H1 (cell line): ENCODE measurements around the gene SOST. TPM values are rescaled to one million over a fixed set of nuclear protein-coding genes. Genes with fewer than 3 reads are reported as not detected.

ENCODE experiments used
- CTCF ChIA-PET: fragments of 300-600 bp; sonication (Branson Sonifier 250); formaldehyde crosslinking; loops from one replicate; lab custom pipeline; 2021; ENCODE audit not compliant: partially characterized antibody; lab: Charles Lee
- POLR2A ChIA-PET: fragments of 300-600 bp; sonication (Branson Sonifier 250); formaldehyde crosslinking; loops from one replicate; lab custom pipeline; 2021; ENCODE audit warnings: inconsistent platforms; ENCODE audit not compliant: partially characterized antibody; lab: Charles Lee
- DNase-seq, 2 experiments: peaks; one replicate each; pipeline versions ENCODE4 v3.0.0 to v3.0.0-alpha.2; 2010 to 2022; ENCODE audit warnings: low spot score in 2 of 2, low read depth in 1 of 2, mixed read lengths in 1 of 2
- FAIRE-seq: peaks from 2 replicates; lab custom pipeline; 2011; peaks lifted over from hg19 to GRCh38; lab: Jason Lieb, UNC
- H2AFZ ChIP-seq: 2 replicates; pipeline ENCODE4 v1.8.1; 2012; ENCODE audit warnings: low read length, inconsistent platforms
- H2AK5ac ChIP-seq: 2 replicates; pipeline ENCODE4 v1.6.1; 2013; ENCODE audit warnings: low read depth, low read length
- H2BK120ac ChIP-seq: replicated peaks from 2 replicates; pipeline ENCODE3; 2013; ENCODE audit warnings: low read depth, low read length, inconsistent platforms
- H2BK12ac ChIP-seq: 2 replicates; pipeline ENCODE4 v1.6.1; 2013; ENCODE audit warnings: low read depth, low read length
- H2BK15ac ChIP-seq: 2 replicates; pipeline ENCODE4 v1.6.1; 2013; ENCODE audit warnings: low read length
- H2BK20ac ChIP-seq: 2 replicates; pipeline ENCODE4 v1.6.1; 2013; ENCODE audit warnings: low read length
- H2BK5ac ChIP-seq: 2 replicates; pipeline ENCODE4 v1.6.1; 2013; ENCODE audit warnings: low read depth, low read length
- H3K14ac ChIP-seq: 2 replicates; pipeline ENCODE4 v1.6.1; 2013; ENCODE audit warnings: inconsistent platforms; ENCODE audit not compliant: insufficient read length
- H3K18ac ChIP-seq: 2 replicates; pipeline ENCODE4 v1.6.1; 2013; ENCODE audit warnings: low read length; ENCODE audit errors: extremely low read depth
- H3K23ac ChIP-seq: 2 replicates; pipeline ENCODE4 v1.6.1; 2013; ENCODE audit warnings: inconsistent platforms; ENCODE audit not compliant: insufficient read length
- H3K23me2 ChIP-seq: 2 replicates; pipeline ENCODE4 v1.6.1; 2013; ENCODE audit warnings: low read depth, low read length
- H3K27ac ChIP-seq: 2 replicates; pipeline ENCODE4 v1.6.1; 2011; ENCODE audit warnings: low read depth, low read length, inconsistent platforms
- H3K27me3 ChIP-seq, 4 experiments: replicated peaks in 1 of 4; 1 replicate in 1 of 4; 2 replicates in 3 of 4; pipeline versions ENCODE4 v1.6.1 to v1.8.1; 2011 to 2013; ENCODE audit warnings: low read length in 3 of 4, mild to moderate bottlenecking in 3 of 4, inconsistent platforms in 2 of 4, mixed read lengths in 2 of 4, moderate library complexity in 1 of 4; ENCODE audit not compliant: control insufficient read depth in 3 of 4, insufficient read depth in 3 of 4; ENCODE audit errors: extremely low read depth in 1 of 4
- H3K36me3 ChIP-seq, 4 experiments: 2 replicates each; pipeline versions ENCODE4 v1.6.1 to v1.8.1; 2011 to 2013; ENCODE audit warnings: mild to moderate bottlenecking in 4 of 4, low read length in 3 of 4, moderate library complexity in 2 of 4, control low read depth in 1 of 4, inconsistent platforms in 1 of 4; ENCODE audit not compliant: insufficient read depth in 4 of 4, control insufficient read depth in 2 of 4
- H3K4ac ChIP-seq: replicated peaks from 2 replicates; pipeline ENCODE3; 2013; ENCODE audit warnings: low read length, low read depth, mixed read lengths, inconsistent platforms; ENCODE audit not compliant: insufficient read length
- H3K4me1 ChIP-seq, 4 experiments: replicated peaks in 1 of 4; 1 replicate in 1 of 4; 2 replicates in 3 of 4; pipeline versions ENCODE4 v1.6.1 to v1.8.1; 2011 to 2013; ENCODE audit warnings: low read length in 3 of 4, inconsistent platforms in 2 of 4, mixed read lengths in 1 of 4; ENCODE audit not compliant: insufficient read depth in 4 of 4, control insufficient read depth in 3 of 4
- H3K4me2 ChIP-seq, 2 experiments: 2 replicates each; pipeline versions ENCODE4 v1.6.1 to v1.8.1; 2011 to 2013; ENCODE audit warnings: low read depth in 2 of 2, low read length in 2 of 2, control low read depth in 1 of 2, inconsistent platforms in 1 of 2, mild to moderate bottlenecking in 1 of 2; ENCODE audit not compliant: insufficient read depth in 1 of 2
- H3K4me3 ChIP-seq, 4 experiments: fragments of 200-600, 300-600 bp in 1 of 4; sonication (generic), shearing (Covaris generic), sonication (Bioruptor Twin) in 1 of 4; 2 replicates each; pipeline versions ENCODE4 v1.5.1 to v1.8.1; 2011 to 2016; ENCODE audit warnings: low read length in 4 of 4, low read depth in 3 of 4, control low read depth in 2 of 4, inconsistent platforms in 2 of 4, mild to moderate bottlenecking in 2 of 4, mixed read lengths in 1 of 4, moderate library complexity in 1 of 4; ENCODE audit not compliant: insufficient read depth in 2 of 4; ENCODE audit errors: extremely low read depth in 1 of 4
- H3K56ac ChIP-seq: replicated peaks from 2 replicates; pipeline ENCODE3; 2013; ENCODE audit warnings: low read depth, mild to moderate bottlenecking, mixed read lengths, low read length, inconsistent platforms; ENCODE audit not compliant: insufficient read length
- H3K79me1 ChIP-seq: 2 replicates; pipeline ENCODE4 v1.6.1; 2013; ENCODE audit warnings: low read depth, low read length, control low read depth
- H3K79me2 ChIP-seq, 2 experiments: 2 replicates each; pipeline versions ENCODE4 v1.6.1 to v1.8.1; 2012 to 2013; ENCODE audit warnings: low read length in 2 of 2, mild to moderate bottlenecking in 2 of 2, inconsistent platforms in 1 of 2; ENCODE audit not compliant: insufficient read depth in 2 of 2, control insufficient read depth in 1 of 2
- H3K9ac ChIP-seq, 4 experiments: replicated peaks in 1 of 4; 1 replicate in 1 of 4; 2 replicates in 3 of 4; pipeline versions ENCODE4 v1.6.1 to v1.8.1; 2011 to 2013; ENCODE audit warnings: low read depth in 3 of 4, low read length in 3 of 4, control low read depth in 2 of 4, mild to moderate bottlenecking in 2 of 4, moderate library complexity in 2 of 4, inconsistent platforms in 1 of 4; ENCODE audit errors: extremely low read depth in 1 of 4
- H3K9me3 ChIP-seq, 2 experiments: 2 replicates each; pipeline versions ENCODE4 v1.6.1 to v1.8.1; 2012 to 2013; ENCODE audit warnings: mild to moderate bottlenecking in 2 of 2, moderate library complexity in 2 of 2, control low read depth in 1 of 2, inconsistent platforms in 1 of 2, low read depth in 1 of 2, low read length in 1 of 2, mixed read lengths in 1 of 2; ENCODE audit not compliant: insufficient read depth in 2 of 2
- H4K20me1 ChIP-seq, 2 experiments: replicated peaks in 1 of 2; 2 replicates each; pipeline versions ENCODE3 to v1.8.1; 2011 to 2013; ENCODE audit warnings: inconsistent platforms in 2 of 2, low read length in 2 of 2, mild to moderate bottlenecking in 1 of 2; ENCODE audit not compliant: insufficient read depth in 2 of 2, control insufficient read depth in 1 of 2
- H4K5ac ChIP-seq: 2 replicates; pipeline ENCODE4 v1.6.1; 2013; ENCODE audit warnings: low read length, low read depth, mixed read lengths, inconsistent platforms; ENCODE audit not compliant: insufficient read length
- H4K8ac ChIP-seq: 2 replicates; pipeline ENCODE4 v1.8.0; 2013; ENCODE audit warnings: mild to moderate bottlenecking, moderate library complexity, low read length, inconsistent platforms; ENCODE audit not compliant: insufficient read depth; ENCODE audit errors: extremely low read depth
- H4K91ac ChIP-seq: replicated peaks from 2 replicates; pipeline ENCODE3; 2013; ENCODE audit warnings: low read length, mixed read lengths, inconsistent platforms; ENCODE audit not compliant: insufficient read length
- BACH1 ChIP-seq: IDR thresholded peaks from 2 replicates; pipeline ENCODE4 v1.6.1; 2012; ENCODE audit warnings: low read length, improper control_type of control experiment
- WGBS, 2 experiments: shearing (Covaris generic) in 1 of 2; methylation state at CpG; one replicate each; pipeline versions ENCODE4 v1.1.6 to v1.1.7; 2013 to 2015; ENCODE audit warnings: low lambda C conversion rate in 2 of 2, mixed read lengths in 2 of 2, inconsistent platforms in 1 of 2, low coverage in 1 of 2, missing lambda C conversion rate in 1 of 2; ENCODE audit not compliant: insufficient replicate concordance in 2 of 2, insufficient coverage in 1 of 2, insufficient read length in 1 of 2; ENCODE audit errors: extremely low coverage in 1 of 2, missing lambda C conversion rate in 1 of 2; 5-methylcytosine and 5-hydroxymethylcytosine counted together
- polyA plus RNA-seq, 7 experiments: library from polyadenylated mRNA; depleted of rRNA in 3 of 7; stranded (reverse) in 5 of 7; unstranded in 2 of 7; fragments of >200 nt in 5 of 7; fragments of 200-250 nt in 2 of 7; gene quantifications; 1 replicate in 5 of 7; 2 replicates in 1 of 7; 4 replicates in 1 of 7; pipeline versions ENCODE4 v1.2.1 to v1.2.3, GENCODE V29; 2011 to 2013; ENCODE audit warnings: missing spikeins in 2 of 7, mixed read lengths in 2 of 7
- total RNA-seq: library from RNA; stranded (reverse); fragmentation: NEBNext Ultra II Directional; extraction: Animal tissue kit (Norgen Biotek cat#: 25700); gene quantifications from 2 replicates; pipeline ENCODE4 v1.2.1, GENCODE V29; 2021

Gene SOST
- total and polyA plus RNA-seq, 2 of the 8 experiments (the other 6 are each of a cell fraction or from before 2014, with no cell fraction given) = 0.08 TPM; not detected in 1

DNA sequence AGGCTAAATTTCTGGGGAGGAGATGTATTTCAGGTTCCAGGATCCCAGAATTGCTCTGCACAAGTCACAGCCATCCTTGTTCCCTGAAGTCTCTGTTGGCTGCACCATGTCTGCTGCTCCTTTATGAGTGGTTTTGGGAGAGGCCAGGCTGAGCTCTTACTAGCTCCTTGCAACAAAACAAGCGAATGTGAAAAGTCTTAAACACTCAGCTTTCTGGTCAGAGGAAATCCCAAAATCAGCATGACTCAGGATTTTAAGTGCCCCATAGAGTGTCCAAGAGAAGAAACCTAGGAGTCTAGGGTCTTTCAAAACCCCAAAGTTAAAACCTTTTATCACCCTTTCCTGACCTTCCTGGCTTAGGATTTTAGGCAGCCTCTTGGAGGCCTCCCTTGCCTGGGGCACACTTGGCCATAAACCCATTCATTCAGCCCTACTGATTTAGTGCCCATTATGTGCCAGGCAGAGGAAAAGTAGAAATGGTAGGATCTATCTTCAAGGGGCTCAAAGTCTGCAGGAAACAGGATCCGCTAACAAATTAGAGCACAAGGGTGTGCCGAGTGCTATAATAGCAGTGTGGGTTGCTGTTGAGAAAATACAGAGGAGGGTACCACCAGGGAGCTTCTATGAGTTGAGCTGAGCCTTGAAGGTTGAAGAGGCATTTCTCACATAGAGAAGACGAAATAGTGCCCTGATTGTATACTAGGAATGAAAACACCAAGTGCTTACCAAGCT, 36.9 kb downstream of the SOST start:
- Histone ChIP-seq H4K20me1 (no peaks in the 10 kb centered on the region), H3K79me1 (no peaks in the 10 kb centered on the region), H4K5ac (no peak overlapping the region), H3K36me3 (no peaks in the 10 kb centered on the region), H2AFZ (no peak overlapping the region), H3K27me3 (no peaks in the 10 kb centered on the region), H4K8ac (no peak overlapping the region), H3K23ac (no peak overlapping the region), H3K4me3 (peak overlapping the region in 2 of 4 experiments; percentile 38 to 68; a peak in 3 of 8 replicates), H3K9me3 (no peaks in the 10 kb centered on the region), H3K4me1 (peaks cover 0 to 3% (median 1%) of the 10 kb centered on the region in 4 experiments; a peak in 3 of 7 replicates), H2BK20ac (no peak overlapping the region), H3K56ac (no peak overlapping the region), H2BK15ac (no peak overlapping the region), H3K14ac (no peak overlapping the region), H2BK12ac (peak overlapping the region; percentile 41; the same call in 1 of the 2 replicates), H3K4me2 (peak overlapping the region in 1 of 2 experiments; percentile 60; a peak in 1 of 4 replicates), H3K79me2 (no peaks in the 10 kb centered on the region), H4K91ac (no peak overlapping the region), H2BK120ac (no peak overlapping the region), H3K4ac (peak overlapping the region; percentile 47), H3K9ac (no peak overlapping the region), H3K18ac (no peak overlapping the region), H3K27ac (no peak overlapping the region), H2BK5ac (no peak overlapping the region), H2AK5ac (no peak overlapping the region), H3K23me2 (peaks cover 5% of the 10 kb centered on the region; the same call in 1 of the 2 replicates)
- FAIRE-seq (no peak), DNase-seq (no peak)
- WGBS, 2 experiments = 75% methylated on average over 4 of the region's 4 CpGs; no CpG with 5 or more reads in 1 of the 2 experiments
- ChIA-PET CTCF (interaction anchor here (0.8 to 4.3 kb wide), 7 partner anchors 11 to 37 kb away, joined by 3 to 32 read pairs (median 4); partner anchors contain the start of gene SOST), POLR2A (interaction anchor here (1.2 to 2.0 kb wide), 4 partner anchors 8 to 38 kb away, joined by 3 to 7 read pairs (median 6); no protein-coding TSS in a partner anchor)
- TF ChIP-seq BACH1 = no peak
